Neural cell (in vitro differentiated cells): ENCODE data around the gene SLX1A. TPM values are rescaled to one million over a fixed set of nuclear protein-coding genes. Genes with fewer than 3 reads are reported as not detected.
"Not testable (repeated sequence)": the region's sequence is repeated elsewhere in the genome, so short reads cannot be mapped to it uniquely, and the experiment has no call there.

Experiments
- H2AFZ ChIP-seq: fragments of 200-600, 300-800 bp; sonication (generic), shearing (Covaris generic); 2 replicates; pipeline ENCODE4 v1.6.0; 2014; ENCODE audit warnings: low read depth, mild to moderate bottlenecking, antibody characterized with exemption, low read length, moderate library complexity
- H3F3A ChIP-seq: fragments of 200-600 bp; shearing (Covaris generic); 2 replicates; pipeline ENCODE4 v1.6.1; 2016; ENCODE audit warnings: mild to moderate bottlenecking, moderate library complexity, mixed read lengths, antibody characterized with exemption, low read length; ENCODE audit not compliant: insufficient read depth, poor library complexity, severe bottlenecking
- H3K27ac ChIP-seq: fragments of 200-600, 300-800 bp; sonication (generic), shearing (Covaris generic); 2 replicates; pipeline ENCODE4 v1.5.1; 2014; ENCODE audit warnings: mild to moderate bottlenecking, low read length, moderate library complexity
- H3K27me3 ChIP-seq: fragments of 300-800, 200-600 bp; sonication (generic), shearing (Covaris generic); 2 replicates; pipeline ENCODE4 v1.6.0; 2014; ENCODE audit warnings: mild to moderate bottlenecking, low read depth, low read length, moderate library complexity; ENCODE audit not compliant: insufficient read depth
- H3K36me3 ChIP-seq: fragments of 300-800, 200-600 bp; sonication (generic), shearing (Covaris generic); 2 replicates; pipeline ENCODE4 v1.5.1; 2014; ENCODE audit warnings: mild to moderate bottlenecking, antibody characterized with exemption, low read length, moderate library complexity; ENCODE audit not compliant: insufficient read depth
- H3K4me2 ChIP-seq: fragments of 300-800, 200-600 bp; sonication (generic), shearing (Covaris generic); 2 replicates; pipeline ENCODE4 v1.6.0; 2014; ENCODE audit warnings: mild to moderate bottlenecking, low read length
- H3K4me3 ChIP-seq: fragments of 300-800, 200-600 bp; sonication (generic), shearing (Covaris generic); 2 replicates; pipeline ENCODE4 v1.5.1; 2014; ENCODE audit warnings: mild to moderate bottlenecking, low read length, moderate library complexity
- H3K79me2 ChIP-seq: fragments of 200-600 bp; shearing (Covaris generic); replicated peaks from 2 replicates; pipeline ENCODE4 v1.6.0; 2014; ENCODE audit warnings: mild to moderate bottlenecking, low read length, moderate library complexity; ENCODE audit not compliant: insufficient read depth
- H3K9ac ChIP-seq: fragments of 300-800, 200-600 bp; sonication (generic), shearing (Covaris generic); 2 replicates; pipeline ENCODE4 v1.6.1; 2016; ENCODE audit warnings: mild to moderate bottlenecking, low read length, mixed read lengths
- H3K9me2 ChIP-seq: fragments of 200-600 bp; shearing (Covaris generic); 2 replicates; pipeline ENCODE4 v1.6.1; 2016; ENCODE audit warnings: mild to moderate bottlenecking, low read length, mixed read lengths; ENCODE audit not compliant: insufficient read depth
- H3K9me3 ChIP-seq: fragments of 200-600, 300-800 bp; sonication (generic), shearing (Covaris generic); 2 replicates; pipeline ENCODE4 v1.6.1; 2016; ENCODE audit warnings: mild to moderate bottlenecking, mixed run types, low read length, moderate library complexity, mixed read lengths
- H4K20me1 ChIP-seq: fragments of 200-600 bp; shearing (Covaris generic); 2 replicates; pipeline ENCODE4 v1.6.1; 2016; ENCODE audit warnings: mild to moderate bottlenecking, mixed run types; ENCODE audit not compliant: insufficient read depth
- CTCF ChIP-seq: fragments of 450-650 bp; IDR thresholded peaks from 2 replicates; pipeline ENCODE4 v1.5.1; 2014; ENCODE audit warnings: antibody characterized with exemption, mild to moderate bottlenecking, moderate library complexity; ENCODE audit not compliant: poor library complexity, severe bottlenecking
- EP300 ChIP-seq: fragments of 450-650 bp; conservative IDR thresholded peaks from 2 replicates; pipeline ENCODE4 v1.6.1; 2014; ENCODE audit warnings: antibody characterized with exemption, mild to moderate bottlenecking, moderate library complexity; ENCODE audit not compliant: poor library complexity, severe bottlenecking
- EZH2 ChIP-seq: fragments of 200-600, 300-800 bp; shearing (Covaris generic), sonication (generic); IDR thresholded peaks from 2 replicates; pipeline ENCODE4 v1.6.1; 2014; ENCODE audit warnings: antibody characterized with exemption, low read length, borderline replicate concordance, mild to moderate bottlenecking; ENCODE audit not compliant: insufficient read depth, poor library complexity, severe bottlenecking
- MXI1 ChIP-seq: fragments of 450-650 bp; conservative IDR thresholded peaks from 2 replicates; pipeline ENCODE4 v1.6.1; 2014; ENCODE audit warnings: antibody characterized with exemption, mild to moderate bottlenecking; ENCODE audit not compliant: poor library complexity, severe bottlenecking
- POLR2AphosphoS5 ChIP-seq: IDR thresholded peaks from 2 replicates; pipeline ENCODE4 v1.6.1; 2012
- RAD21 ChIP-seq: fragments of 450-650 bp; conservative IDR thresholded peaks from 2 replicates; pipeline ENCODE4 v1.6.1; 2014; ENCODE audit warnings: antibody characterized with exemption, mild to moderate bottlenecking, moderate library complexity
- SMC3 ChIP-seq: fragments of 450-650 bp; conservative IDR thresholded peaks from 2 replicates; pipeline ENCODE4 v1.6.1; 2014; ENCODE audit warnings: antibody characterized with exemption, mild to moderate bottlenecking, moderate library complexity; ENCODE audit not compliant: poor library complexity
- TAF1 ChIP-seq: IDR thresholded peaks from 2 replicates; pipeline ENCODE4 v1.6.1; 2012; ENCODE audit warnings: low read depth
- polyA plus RNA-seq: library from polyadenylated mRNA; depleted of rRNA; stranded (reverse); fragments of >200 nt; gene quantifications from 2 replicates; pipeline ENCODE4 v1.2.3, GENCODE V29; 2014
- TF ChIP-seq, protein P1 (sequence below): IDR thresholded peaks from 2 replicates; pipeline ENCODE4 v1.6.1; 2012; ENCODE audit warnings: borderline replicate concordance

The SLX1A gene
- polyA plus RNA-seq, 1 donor from 2014 or later: 22.8 TPM

DNA sequence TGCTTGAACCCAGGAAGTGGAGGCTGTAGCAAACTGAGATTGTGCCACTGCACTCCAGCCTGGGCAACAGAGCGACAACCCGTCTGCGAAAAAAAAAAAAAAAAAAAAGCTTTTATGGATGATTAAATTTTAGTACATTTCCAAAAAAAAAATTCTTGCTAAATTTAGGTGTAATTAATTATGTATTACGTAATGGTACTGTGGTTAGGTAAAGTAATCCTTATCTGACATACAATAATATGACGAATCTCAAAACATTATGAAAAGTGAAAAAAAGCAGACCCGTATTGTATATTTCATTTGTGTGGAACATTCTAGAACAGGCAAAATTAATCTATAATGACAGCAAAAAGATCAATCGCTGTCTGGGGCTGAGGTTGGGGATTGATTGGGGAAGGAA is 20.6 kb upstream of the SLX1A start:
- no peak overlapping the region for H3K27ac ChIP-seq
- no peaks in the 10 kb centered on the region for H3K79me2 ChIP-seq
- no peaks in the 10 kb centered on the region for H3K27me3 ChIP-seq
- H3K9me3 ChIP-seq: no peaks in the 10 kb centered on the region
- no peaks in the 10 kb centered on the region for H3K36me3 ChIP-seq
- TF ChIP-seq SMC3 (no peak), TAF1 (no peak), CTCF (no peak), MXI1 (no peak), EP300 (no peak), POLR2AphosphoS5 (no peak), RAD21 (no peak), EZH2 (no peak)
- TF ChIP-seq, protein P1, sequence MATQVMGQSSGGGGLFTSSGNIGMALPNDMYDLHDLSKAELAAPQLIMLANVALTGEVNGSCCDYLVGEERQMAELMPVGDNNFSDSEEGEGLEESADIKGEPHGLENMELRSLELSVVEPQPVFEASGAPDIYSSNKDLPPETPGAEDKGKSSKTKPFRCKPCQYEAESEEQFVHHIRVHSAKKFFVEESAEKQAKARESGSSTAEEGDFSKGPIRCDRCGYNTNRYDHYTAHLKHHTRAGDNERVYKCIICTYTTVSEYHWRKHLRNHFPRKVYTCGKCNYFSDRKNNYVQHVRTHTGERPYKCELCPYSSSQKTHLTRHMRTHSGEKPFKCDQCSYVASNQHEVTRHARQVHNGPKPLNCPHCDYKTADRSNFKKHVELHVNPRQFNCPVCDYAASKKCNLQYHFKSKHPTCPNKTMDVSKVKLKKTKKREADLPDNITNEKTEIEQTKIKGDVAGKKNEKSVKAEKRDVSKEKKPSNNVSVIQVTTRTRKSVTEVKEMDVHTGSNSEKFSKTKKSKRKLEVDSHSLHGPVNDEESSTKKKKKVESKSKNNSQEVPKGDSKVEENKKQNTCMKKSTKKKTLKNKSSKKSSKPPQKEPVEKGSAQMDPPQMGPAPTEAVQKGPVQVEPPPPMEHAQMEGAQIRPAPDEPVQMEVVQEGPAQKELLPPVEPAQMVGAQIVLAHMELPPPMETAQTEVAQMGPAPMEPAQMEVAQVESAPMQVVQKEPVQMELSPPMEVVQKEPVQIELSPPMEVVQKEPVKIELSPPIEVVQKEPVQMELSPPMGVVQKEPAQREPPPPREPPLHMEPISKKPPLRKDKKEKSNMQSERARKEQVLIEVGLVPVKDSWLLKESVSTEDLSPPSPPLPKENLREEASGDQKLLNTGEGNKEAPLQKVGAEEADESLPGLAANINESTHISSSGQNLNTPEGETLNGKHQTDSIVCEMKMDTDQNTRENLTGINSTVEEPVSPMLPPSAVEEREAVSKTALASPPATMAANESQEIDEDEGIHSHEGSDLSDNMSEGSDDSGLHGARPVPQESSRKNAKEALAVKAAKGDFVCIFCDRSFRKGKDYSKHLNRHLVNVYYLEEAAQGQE: no peak
- H2AFZ ChIP-seq: no peak overlapping the region
- no peaks in the 10 kb centered on the region for H4K20me1 ChIP-seq
- H3K9me2 ChIP-seq: no peaks in the 10 kb centered on the region
- no peaks in the 10 kb centered on the region for H3F3A ChIP-seq
- H3K4me2 ChIP-seq: no peak overlapping the region
- no peak overlapping the region for H3K4me3 ChIP-seq
- no peak overlapping the region for H3K9ac ChIP-seq

DNA sequence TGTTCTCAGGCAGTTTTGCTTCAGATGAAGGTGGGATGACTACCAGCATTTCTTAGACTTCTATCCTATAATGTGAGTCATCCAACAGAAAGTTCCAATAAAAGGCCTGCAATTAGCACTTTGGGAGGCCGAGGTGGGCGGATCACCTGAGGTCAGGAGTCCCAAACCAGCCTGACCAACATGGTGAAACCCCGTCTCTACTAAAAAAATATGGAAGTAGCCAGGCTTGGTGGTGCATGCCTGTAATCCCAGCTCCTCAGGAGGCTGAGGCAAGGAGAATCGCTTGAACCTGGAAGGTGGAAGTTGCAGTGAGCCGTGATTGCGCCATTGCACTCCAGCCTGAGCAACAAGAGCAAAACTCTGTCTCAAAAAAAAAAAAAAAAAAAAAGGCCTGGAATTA is 16.8 kb upstream of the SLX1A start:
- not testable (repeated sequence) for H2AFZ ChIP-seq, H3K79me2 ChIP-seq, H3K4me3 ChIP-seq, H3K27ac ChIP-seq, H3K4me2 ChIP-seq, H4K20me1 ChIP-seq, H3K36me3 ChIP-seq, H3F3A ChIP-seq, H3K9ac ChIP-seq, H3K9me3 ChIP-seq, H3K9me2 ChIP-seq, H3K27me3 ChIP-seq

DNA sequence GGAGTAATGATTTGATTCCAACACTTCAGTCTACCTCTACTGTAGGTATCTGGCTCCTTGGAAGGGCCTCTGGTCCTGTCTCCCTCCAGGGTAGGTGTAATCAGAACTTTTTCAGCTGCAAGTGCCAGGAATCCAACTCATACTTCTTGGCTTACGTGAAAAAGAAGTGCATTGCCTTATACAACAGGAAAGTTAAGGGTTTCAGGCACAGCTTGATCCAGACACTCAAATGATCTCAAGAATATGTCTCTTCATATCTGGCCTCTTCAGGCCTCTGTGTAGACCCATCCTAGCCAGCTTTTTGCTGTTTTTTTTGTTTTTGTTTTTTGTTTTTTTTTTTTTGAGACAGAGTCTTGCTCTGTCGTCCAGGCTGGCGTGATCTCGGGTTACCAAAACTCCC is 14.5 kb upstream of the SLX1A start:
- Histone ChIP-seq H3K4me2 (no peak overlapping the region), H3F3A (no peaks in the 10 kb centered on the region)
- no peak for TF ChIP-seq EP300
- no peak for TF ChIP-seq CTCF
- no peak for TF ChIP-seq SMC3
- no peak for TF ChIP-seq EZH2
- TF ChIP-seq, protein P1: no peak
- no peak for TF ChIP-seq RAD21
- TF ChIP-seq POLR2AphosphoS5: no peak
- TF ChIP-seq MXI1: no peak
- no peak for TF ChIP-seq TAF1

More for the DNA sequence above, 14.5 kb upstream of the SLX1A start:
- H2AFZ ChIP-seq: no peak overlapping the region
- H3K36me3 ChIP-seq: no peaks in the 10 kb centered on the region
- no peaks in the 10 kb centered on the region for H3K9me2 ChIP-seq
- no peak overlapping the region for H3K9ac ChIP-seq
- no peaks in the 10 kb centered on the region for H4K20me1 ChIP-seq
- H3K27me3 ChIP-seq: no peaks in the 10 kb centered on the region
- H3K79me2 ChIP-seq: peaks cover 2% of the 10 kb centered on the region
- H3K27ac ChIP-seq: no peak overlapping the region
- no peak overlapping the region for H3K4me3 ChIP-seq
- no peaks in the 10 kb centered on the region for H3K9me3 ChIP-seq
